ENCODE results near the gene HOXB1. TPM values are rescaled to one million over a fixed set of nuclear protein-coding genes. Genes with fewer than 3 reads are reported as not detected.

The HOXB1 gene
- total RNA-seq, 4 donors from 2014 or later = not detected

DNA sequence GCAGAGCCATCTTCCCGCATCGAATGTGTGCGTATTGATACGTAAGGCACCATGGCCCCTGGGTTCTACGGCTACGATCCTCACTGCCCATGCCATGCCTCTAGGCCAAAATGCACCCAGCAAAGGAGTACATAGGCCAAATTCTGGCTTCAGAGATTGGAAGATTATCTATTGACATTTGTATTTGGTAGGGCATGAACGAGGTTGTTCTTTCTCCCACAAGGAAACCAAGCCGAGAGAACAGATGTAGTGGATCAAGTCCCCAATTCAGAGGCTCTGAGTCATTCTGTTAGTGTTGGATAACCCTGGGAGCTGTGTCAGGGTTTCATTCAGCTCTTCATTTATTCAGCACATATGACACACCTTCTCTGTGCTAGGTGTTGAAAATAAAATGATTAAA, 36.5 kb downstream of the HOXB1 start:
- H3K4me1 ChIP-seq = peaks cover 0 to 32% (median 3%) of the 10 kb centered on the region in 3 donors
- H3K36me3 ChIP-seq = no peaks in the 10 kb centered on the region
- TF ChIP-seq POLR2A (IDR thresholded peaks at IDR 0.05) (no peak), POLR2AphosphoS5 (IDR thresholded peaks at IDR 0.05) (no peak), EP300 (IDR thresholded peaks at IDR 0.05) (no peak)
- TF ChIP-seq, protein P1, sequence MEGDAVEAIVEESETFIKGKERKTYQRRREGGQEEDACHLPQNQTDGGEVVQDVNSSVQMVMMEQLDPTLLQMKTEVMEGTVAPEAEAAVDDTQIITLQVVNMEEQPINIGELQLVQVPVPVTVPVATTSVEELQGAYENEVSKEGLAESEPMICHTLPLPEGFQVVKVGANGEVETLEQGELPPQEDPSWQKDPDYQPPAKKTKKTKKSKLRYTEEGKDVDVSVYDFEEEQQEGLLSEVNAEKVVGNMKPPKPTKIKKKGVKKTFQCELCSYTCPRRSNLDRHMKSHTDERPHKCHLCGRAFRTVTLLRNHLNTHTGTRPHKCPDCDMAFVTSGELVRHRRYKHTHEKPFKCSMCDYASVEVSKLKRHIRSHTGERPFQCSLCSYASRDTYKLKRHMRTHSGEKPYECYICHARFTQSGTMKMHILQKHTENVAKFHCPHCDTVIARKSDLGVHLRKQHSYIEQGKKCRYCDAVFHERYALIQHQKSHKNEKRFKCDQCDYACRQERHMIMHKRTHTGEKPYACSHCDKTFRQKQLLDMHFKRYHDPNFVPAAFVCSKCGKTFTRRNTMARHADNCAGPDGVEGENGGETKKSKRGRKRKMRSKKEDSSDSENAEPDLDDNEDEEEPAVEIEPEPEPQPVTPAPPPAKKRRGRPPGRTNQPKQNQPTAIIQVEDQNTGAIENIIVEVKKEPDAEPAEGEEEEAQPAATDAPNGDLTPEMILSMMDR (IDR thresholded peaks at IDR 0.05) = no peak
- ATAC-seq = peak; percentile 38
- H3K4me3 ChIP-seq = no peak overlapping the region
- no peaks in the 10 kb centered on the region for H3K9me3 ChIP-seq
- no peaks in the 10 kb centered on the region for H3K27me3 ChIP-seq
- H3K27ac ChIP-seq = no peak overlapping the region
- 65 to 87% methylated on average over 5 to 8 of the region's 8 CpGs for WGBS, 2 donors (ENCODE audit: low coverage in 1 of 2)

DNA sequence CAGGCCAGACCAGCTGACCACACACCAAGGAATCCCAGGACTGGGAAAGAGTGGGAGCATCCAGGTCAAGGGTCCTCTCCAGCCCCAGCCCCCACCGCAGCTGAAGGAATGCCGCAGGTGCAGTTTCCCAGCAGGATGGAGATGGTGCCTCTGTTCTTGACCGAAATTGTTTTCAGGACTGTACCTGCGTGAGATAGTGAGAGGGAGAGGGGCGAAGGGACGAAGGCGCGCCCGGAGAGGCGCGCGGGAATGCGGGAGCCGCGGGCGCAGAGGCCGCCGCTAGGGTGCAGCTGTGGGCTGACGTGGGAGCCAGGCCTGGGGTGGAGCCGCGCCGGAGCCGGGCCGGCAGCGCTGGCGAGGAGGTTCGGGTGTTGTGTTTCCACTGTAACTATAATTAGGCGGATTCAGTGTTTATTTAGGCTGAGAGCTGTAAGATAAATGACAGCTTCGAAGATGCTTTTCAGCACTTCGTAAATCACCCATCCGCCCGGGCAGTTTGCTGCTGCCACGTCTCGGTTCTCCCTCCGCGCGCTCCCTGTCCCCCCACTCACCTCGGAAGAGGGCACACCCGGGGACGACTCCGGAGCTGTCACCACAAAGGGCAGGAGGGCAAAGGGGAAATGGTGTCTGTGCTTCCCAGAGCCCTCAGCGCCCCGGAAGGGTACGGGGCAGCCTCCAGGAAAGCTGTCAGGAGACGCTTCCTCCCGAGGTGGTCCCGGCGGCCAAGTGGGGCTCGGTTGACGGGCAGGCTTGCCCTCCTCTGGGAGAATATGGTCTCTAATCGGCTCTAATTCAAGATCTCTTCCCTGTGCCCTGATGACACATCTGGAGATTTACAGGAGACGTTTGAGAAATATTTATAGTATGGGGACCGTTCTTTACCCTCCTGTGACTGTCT, 38.2 kb downstream of the HOXB1 start:
- no peaks in the 10 kb centered on the region for H3K36me3 ChIP-seq
- no peaks in the 10 kb centered on the region for H3K9me3 ChIP-seq
- H3K4me1 ChIP-seq = peaks cover 0 to 32% (median 3%) of the 10 kb centered on the region in 3 donors
- WGBS, 2 donors (ENCODE audit: low coverage in 1 of 2) = 1 to 20% methylated on average over 2 to 16 of the region's 53 CpGs
- H3K27ac ChIP-seq = peak overlapping the region in 3 of 4 donors; percentile 30 to 55 (median 49)
- H3K27me3 ChIP-seq = no peaks in the 10 kb centered on the region
- ATAC-seq = peak; percentile 94
- TF ChIP-seq POLR2AphosphoS5 (IDR thresholded peaks at IDR 0.05) (peak; percentile 43), POLR2A (IDR thresholded peaks at IDR 0.05) (no peak)
- TF ChIP-seq, protein P1 (IDR thresholded peaks at IDR 0.05) = peak; percentile 93 to 97 (median 96)
- peak overlapping the region; percentile 7 to 44 for H3K4me3 ChIP-seq

DNA sequence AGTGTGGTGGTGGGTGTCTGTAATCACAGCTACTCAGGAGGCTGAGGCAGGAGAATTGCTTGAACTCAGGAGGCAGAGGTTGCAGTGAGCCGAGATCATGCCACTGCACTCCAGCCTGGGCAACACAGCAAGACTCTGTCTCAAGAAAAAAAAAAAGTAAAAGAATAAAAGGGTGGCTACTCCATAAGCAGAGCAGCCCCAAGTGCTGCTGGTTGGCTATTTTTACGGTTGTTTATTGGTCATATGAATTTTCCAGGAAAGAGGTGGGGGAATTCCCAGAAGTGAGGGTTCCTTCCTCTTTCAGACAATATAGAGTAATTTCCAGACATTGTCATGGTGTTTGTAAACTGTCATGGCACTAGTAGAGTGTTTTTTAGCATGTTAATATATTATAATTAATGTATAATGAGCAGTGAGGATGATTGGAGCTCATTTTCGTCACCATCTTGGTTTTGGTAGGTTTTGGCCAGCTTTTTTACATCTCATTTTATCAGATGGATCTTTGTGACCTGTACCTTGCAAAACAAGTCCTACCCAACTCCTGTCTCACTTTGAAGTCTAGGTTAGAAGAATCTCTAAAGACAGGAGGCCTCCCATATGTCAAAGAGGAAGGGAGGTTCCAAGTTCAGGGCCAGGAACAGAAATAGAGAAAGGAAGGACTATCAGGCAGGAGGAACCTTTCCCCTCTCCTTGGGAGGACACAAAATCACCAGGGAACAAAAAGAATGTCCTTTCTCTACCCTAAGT, 39.1 kb downstream of the HOXB1 start:
- Histone ChIP-seq H3K4me3 (no peak overlapping the region), H3K9me3 (no peaks in the 10 kb centered on the region), H3K4me1 (peaks cover 0 to 32% (median 3%) of the 10 kb centered on the region in 3 donors), H3K36me3 (no peaks in the 10 kb centered on the region), H3K27ac (no peak overlapping the region), H3K27me3 (no peaks in the 10 kb centered on the region)
- 68 to 81% methylated on average over 3 of the region's 3 CpGs for WGBS, 2 donors (ENCODE audit: low coverage in 1 of 2)
- TF ChIP-seq POLR2AphosphoS5 (IDR thresholded peaks at IDR 0.05) (no peak), POLR2A (IDR thresholded peaks at IDR 0.05) (no peak), EP300 (IDR thresholded peaks at IDR 0.05) (no peak)
- TF ChIP-seq, protein P1 (IDR thresholded peaks at IDR 0.05) = no peak
- ATAC-seq = no peak

DNA sequence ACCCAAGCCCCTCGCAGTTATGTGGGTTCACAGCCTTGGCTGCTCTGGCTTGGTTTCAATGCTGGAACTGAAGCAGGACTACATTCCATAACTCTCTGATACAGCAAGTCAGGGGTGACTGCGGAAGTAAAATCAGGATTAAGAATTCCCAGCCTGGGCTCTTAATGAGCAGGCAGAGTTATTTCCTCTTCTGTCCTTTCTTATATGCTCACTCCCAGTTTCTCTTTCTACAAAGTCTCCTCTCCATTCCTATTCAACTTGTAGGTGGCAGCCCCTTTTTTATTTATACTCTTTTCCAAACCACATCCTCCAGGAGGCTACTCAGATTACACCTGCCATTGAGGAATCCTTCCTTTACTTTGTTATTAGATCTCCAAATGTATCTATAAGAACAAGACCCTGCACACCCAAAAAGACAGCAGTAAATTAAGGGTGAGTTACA, 40.3 kb downstream of the HOXB1 start:
- no peaks in the 10 kb centered on the region for H3K27me3 ChIP-seq
- H3K36me3 ChIP-seq = no peaks in the 10 kb centered on the region
- H3K27ac ChIP-seq = no peak overlapping the region
- WGBS, 2 donors (ENCODE audit: low coverage in 1 of 2) = 61 to 85% methylated on average over 2 of the region's 2 CpGs
- no peak overlapping the region for H3K4me3 ChIP-seq
- peaks cover 0 to 32% (median 3%) of the 10 kb centered on the region in 3 donors for H3K4me1 ChIP-seq
- ATAC-seq = no peak
- TF ChIP-seq EP300 (IDR thresholded peaks at IDR 0.05) (no peak), POLR2A (IDR thresholded peaks at IDR 0.05) (no peak), POLR2AphosphoS5 (IDR thresholded peaks at IDR 0.05) (no peak)
- TF ChIP-seq, protein P1 (IDR thresholded peaks at IDR 0.05) = no peak
- no peaks in the 10 kb centered on the region for H3K9me3 ChIP-seq
